Measurements from ENCODE around the gene GNAQ.
"Not testable (repeated sequence)": the region's sequence is repeated elsewhere in the genome, so short reads cannot be mapped to it uniquely, and the experiment has no call there.

GNAQ gene

DNA sequence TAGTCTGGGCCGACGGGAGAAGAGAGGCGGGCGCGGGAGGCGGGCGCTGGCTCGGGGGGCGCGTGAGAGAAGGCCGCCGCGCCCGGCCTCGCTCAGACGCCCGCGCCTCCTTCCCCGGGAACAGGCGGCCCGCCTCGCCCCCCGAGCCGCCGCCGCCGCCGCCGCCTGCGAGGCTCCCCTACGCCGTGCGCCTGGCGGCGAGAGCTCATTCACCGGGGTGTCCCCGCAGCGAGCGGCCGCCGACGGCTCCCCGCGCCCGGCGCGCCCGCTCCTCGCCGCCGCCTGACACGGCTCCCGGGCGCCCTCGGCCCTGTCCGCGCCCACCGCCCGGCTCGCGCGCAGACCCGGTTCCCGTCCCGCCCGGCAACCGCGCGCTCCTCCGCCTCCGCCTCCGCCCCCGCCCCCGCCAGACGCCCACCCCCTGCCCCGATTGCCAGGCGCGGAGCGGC is at the start of gene GNAQ:
TSS of gene GNAQ (minus strand) at position 368 of the 449 bp plus-strand sequence. CDS start 576 bp downstream, outside the sequence.
- no peak for FAIRE-seq

DNA sequence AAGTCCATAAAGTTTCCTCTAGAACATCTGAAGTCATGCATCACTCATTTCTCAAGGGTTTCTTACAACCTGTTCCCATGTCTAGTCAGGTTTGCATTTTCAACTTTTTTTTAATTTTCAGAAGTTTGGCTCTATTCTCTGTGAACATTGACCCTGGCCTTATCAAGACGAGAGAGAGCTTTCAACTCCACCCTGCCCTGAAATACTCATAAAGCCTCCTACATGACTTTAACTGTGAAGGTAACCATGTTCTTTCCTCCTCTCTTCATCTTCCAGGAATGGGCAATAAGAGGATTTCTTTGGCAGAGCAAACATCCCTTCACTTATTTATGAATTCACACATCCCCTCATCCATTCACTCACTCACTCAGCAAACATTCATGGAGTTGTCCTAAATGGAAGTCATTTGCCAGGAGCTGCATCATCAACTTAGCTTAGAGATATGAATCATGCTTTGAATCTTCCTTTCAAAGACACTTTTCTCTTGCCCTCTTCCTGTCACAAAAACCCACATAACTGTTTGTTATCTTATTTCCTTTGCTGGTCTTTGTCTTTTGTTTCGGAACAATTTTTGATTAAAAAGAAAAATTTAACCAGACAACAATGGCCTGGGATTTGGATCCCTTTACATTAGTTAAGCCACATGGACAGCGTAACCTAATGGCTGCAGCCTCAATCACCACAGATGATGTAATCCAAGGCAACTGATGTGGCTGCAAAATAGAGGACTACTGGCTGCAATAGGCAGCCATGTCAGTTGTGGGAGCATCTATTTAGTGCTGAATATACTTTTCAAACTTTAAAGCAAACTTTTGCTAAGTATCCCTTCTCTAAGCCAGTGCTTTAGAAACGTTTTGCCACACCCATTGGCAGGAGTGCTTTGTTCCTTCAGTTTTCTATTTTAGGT is 43.0 kb upstream of the GNAQ start:
- no peak for FAIRE-seq

- FAIRE-seq, result no peak
Observed at GRCh38 chr9:78073722-78074121, 42.1 kb upstream of the GNAQ start.

- no peak for FAIRE-seq
Observed at GRCh38 chr9:78072586-78073199, 41.1 kb upstream of the GNAQ start.

DNA sequence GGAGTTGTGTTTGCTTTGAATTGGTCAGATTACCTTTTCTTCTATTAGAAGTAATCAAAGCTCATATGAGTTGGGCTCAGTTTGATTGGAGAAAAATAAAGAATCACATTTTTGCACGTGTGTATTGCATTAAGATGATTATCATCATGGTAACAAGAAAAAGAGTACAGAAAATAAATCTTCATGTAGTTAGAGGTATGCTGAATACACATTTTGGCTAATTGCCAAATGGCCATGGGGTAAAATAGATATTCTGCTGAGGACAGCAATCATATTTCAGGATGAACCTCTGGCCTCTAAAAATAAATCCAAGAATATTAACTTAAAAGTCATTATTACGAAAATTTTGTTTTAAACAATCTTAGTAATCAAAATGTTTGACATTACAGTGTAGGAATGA is 38.9 kb upstream of the GNAQ start:
- FAIRE-seq, result no peak

DNA sequence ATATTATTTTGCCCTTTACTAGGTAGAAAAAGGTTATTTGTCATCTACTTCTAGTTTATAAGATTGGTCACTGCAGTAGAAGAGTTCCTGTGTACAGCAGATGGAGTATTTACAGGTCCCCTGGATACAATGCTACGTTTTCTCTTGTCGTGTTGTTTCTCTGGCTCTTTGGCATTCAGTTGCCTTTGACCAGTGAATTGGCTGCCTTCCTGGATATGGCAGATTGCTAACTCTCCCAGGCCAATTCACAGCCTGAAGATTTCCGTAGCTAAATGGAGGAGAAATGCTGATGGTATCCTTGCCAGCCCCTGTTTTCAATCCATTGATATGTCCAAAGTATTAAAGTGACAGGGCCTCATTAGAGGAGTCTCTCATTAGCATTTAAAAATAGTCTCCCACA is 32.5 kb upstream of the GNAQ start:
- FAIRE-seq, result no peak

DNA sequence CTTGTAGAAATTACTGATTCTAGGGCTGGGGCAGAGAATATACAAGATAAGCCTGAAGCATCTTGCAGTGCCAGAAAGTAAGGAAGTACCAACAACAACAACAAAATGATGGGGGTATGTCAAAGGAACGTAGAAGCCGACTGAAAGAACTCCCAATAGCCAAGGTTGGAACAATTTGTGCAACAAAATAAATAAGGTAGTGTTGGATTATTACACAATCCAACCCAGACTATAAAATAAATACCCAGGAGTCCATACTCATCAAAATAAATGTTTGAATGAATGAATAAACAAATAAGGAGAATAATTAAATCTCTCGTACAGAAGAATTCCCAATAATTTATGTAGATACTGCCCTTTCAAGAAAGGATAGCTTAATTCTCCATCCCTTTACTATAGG is 31.1 kb upstream of the GNAQ start:
- no peak for FAIRE-seq

DNA sequence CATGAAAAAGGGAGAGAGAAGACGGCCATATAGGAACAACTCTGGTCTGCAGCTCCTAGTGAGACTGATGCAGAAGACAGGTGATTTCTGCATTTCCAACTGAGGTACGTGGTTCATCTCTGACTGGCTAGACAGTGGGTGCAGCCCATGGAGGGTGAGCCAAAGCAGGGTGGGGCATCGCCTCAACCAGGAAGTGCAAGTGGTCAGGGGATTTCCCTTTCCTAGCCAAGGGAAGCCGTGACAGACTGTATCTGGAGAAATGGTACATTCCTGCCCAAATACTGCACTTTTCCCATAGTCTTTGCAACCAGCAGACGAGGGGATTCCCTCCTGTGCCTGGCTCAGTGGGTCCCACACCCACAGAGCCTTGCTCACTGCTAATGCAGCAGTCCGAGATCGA is 22.6 kb upstream of the GNAQ start:
- FAIRE-seq, result not testable (repeated sequence)

DNA sequence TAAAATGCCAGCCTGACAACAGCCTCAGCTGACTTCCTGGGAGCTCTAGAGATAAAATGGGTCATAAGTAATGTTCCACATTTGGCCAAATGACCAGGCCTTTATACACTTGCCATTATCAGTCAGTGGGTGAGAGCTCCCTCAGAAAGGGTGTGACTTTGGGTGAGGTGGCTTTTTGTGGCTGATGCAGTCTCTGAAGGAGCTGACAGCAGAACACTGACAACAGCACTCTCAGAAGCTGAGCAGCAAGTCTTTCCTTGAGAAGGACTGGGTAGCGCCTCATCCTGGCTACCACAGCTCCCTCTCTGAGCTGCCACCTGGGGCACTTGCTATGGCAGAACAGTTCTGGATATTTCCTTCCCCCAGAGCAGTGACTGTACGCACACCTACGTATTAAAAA is 22.0 kb upstream of the GNAQ start:
- no peak for FAIRE-seq

DNA sequence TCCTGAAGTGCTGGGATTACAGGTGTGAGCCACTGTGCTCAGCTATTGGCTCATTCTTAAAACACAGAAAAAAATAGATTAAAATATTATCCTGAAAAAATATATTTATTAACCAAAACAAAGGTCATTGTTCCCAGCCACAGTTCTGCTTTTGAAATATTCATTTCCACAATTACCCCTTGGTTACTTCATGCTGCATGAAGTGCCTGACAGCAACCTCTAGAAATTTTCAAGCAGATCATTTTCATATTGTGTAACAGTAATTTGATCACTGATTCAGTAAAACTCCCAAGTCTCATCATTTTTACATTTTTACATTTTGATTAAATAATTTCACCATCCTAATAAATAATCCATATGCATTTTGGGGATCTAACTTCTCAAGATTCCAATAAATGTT is 18.8 kb upstream of the GNAQ start:
- no peak for FAIRE-seq

DNA sequence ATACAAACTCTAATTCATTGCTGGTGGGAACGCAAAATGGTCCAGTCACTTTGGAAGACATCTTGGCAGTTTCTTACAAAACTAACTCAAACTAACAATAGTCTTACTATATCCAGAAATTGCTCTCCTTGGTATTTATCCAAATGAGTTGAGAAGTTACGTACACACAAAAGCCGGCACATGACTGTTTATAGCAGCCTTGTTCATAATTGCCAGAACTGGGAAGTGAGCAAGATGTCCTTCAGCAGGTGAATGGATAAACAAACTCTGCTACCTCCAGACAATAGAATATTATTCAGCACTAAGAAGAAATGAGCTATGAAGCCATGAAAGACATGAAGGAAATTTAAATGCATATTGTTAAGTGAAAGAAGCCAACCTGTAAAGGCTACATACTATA is 17.9 kb upstream of the GNAQ start:
- FAIRE-seq, result no peak

DNA sequence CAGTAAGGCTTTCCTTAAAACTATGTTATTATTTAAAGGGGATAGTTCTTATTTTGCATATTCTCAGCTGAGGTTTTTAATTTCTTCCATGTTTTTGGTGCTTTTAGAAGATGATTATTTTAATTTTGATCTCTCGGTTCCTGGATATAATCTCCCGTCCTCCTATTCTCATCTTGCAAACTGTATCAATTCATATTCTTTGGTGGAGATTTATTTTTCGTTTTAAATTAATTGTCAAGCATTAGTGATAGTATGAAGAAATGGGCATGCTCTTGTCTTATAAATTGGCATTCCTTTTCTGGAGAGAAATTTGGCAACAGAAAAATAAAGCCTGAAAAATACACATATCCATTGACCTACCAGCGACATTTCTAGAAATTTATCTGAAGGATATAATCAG is 15.5 kb upstream of the GNAQ start:
- no peak for FAIRE-seq

DNA sequence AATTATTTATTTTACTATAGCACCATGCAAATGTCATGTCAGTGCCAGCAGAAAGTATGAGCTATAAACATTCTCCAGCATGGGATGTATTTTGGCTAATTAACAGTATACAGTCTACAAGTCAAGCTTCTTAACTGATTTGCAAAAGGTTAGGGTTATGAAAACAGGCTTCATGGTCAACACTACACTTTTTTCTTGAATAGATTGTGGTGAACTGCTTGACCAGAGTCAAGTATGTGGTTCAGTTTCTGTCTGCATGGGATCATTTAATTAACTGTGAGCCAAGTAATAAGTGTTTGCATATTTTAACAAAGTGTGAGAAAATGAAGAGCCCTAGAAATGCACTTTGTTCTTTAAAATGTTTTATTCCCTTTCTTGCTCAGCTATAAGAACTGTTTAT is 14.5 kb upstream of the GNAQ start:
- FAIRE-seq, result no peak

DNA sequence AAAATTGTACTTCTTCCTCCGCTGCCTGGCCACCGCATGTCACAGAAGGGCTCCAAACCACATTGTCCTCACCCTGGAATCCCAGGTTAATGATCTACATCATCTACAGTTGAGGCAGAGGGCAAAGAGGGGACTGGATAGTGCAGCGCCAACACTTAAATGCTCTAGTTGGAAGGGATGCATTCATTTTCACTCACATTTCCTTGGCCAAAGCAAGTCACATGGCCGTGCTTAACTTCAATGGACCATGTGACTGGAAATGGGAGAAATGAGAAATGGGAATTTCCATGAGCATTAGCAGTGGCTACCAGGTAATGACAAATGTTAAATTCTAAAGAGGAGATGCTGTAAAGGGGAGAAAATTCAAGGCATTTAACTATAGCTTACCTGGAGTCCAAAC is 13.3 kb upstream of the GNAQ start:
- FAIRE-seq, result no peak

- no peak for FAIRE-seq
Observed at GRCh38 chr9:78044189-78044588, 12.6 kb upstream of the GNAQ start.

GRCh38 chr9:78041971-78042370 is 10.4 kb upstream of the GNAQ start:
- FAIRE-seq, result no peak

DNA sequence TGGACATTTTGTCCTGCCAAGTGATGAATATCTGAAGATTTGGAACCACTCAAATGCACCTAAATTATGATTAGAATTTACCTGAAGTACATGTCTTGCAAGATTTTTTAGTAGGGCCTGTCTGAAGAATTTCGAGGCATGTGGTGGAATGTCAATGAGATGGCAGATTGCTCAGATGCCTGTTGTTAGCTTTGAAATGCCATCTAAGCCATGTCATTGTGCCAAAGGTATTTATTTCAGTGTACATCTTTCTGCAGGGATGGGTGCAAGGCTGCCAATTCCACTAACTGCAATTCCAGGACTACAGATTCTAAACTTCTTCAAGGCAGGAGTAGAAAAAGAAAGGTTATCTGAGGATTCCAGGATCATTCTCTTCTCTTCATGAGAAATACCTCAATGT is 9.1 kb upstream of the GNAQ start:
- no peak for FAIRE-seq

- no peak for FAIRE-seq
Observed at GRCh38 chr9:78038620-78039300, 7.1 kb upstream of the GNAQ start.

DNA sequence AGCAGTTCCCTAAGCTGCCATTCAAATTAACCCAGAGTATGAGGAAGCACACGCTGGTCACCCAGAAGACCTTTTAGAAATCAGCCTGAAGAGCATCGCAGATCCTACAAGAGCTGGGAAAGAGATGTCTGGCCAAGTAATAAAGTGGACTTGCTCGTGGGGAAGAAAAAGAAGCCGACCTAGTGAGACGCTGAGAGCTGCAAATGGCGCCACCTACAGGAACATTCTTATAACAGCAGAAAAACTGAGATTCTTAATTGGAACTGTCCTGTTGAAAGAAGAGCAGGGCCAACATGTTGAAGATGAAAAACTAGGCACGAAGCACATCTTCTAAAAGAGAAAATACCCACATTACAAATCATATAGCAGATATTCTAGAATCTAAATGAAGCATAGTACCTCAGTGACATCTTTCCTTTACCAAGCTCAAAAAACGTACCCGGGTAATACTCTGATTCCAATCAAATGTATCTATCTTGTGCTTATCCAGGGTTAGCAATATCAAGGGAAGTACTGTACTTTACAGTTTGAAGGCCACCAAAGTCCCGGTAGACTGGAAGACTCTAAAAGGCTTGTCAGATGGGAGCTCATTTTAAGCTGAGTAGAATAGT is 3.9 kb upstream of the GNAQ start:
- peak; percentile 94 for FAIRE-seq

DNA sequence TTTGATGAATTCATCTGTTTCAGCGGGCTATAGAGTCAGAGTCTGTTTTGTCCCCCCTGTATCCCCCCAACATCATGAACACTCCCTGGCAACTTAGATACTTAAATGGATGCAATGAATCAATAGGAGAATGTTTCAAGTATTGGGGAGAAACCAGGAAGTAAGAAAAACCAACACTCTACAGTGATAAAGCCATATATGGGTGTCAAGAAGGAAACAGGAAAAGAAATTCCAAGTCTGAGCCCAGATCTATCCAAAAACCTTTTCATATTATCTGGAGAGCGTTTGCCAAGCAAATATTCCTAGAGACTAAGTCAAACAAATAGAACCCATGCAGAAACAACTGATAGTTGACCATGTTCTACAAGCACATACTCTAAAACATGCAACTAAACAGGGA is 2.3 kb upstream of the GNAQ start:
- no peak for FAIRE-seq

GRCh38 chr9:78032730-78033457 is 1.3 kb upstream of the GNAQ start:
- no peak for FAIRE-seq

- no peak for FAIRE-seq
Observed at GRCh38 chr9:78031893-78032729, 500 bp upstream of the GNAQ start.
